GM12874 (cell line): ENCODE data around the gene JAKMIP1.

Experiments used
- CTCF ChIP-seq: IDR thresholded peaks from 2 replicates; pipeline ENCODE4 v1.5.1; 2011; ENCODE audit warnings: low read depth, mild to moderate bottlenecking, control low read depth, low read length, moderate library complexity; ENCODE audit not compliant: insufficient read depth

The JAKMIP1 gene

DNA sequence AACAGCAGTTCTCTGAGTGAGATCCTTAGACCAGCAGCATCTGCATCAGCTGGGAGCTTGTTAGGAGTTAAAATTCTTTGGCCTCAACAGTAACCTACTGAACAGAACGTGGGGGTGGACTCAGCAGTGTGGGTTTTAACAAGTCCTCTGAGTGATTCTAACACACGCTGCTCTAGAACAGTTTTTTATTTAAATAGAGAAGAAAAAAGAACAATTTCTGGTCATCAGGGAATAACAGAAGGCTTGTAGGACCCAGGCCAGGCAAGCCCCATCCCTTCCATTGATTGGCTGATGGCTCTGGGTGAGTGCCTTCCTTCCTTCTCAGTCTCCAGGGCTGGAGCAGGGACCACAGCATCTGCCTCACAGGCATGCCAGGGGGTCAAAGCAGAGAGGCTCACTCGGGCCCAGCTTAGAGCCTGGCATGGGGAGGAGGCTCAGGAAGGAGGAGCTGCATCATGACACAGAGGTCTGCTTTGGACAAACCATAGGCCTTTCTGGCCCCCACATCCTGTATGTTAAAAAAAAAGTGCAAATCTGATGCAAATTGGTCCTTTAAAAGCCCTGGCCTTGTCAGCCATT lies 56.7 kb downstream of the JAKMIP1 start:
- TF ChIP-seq CTCF: no peak

GRCh38 chr4:6142935-6143602 lies 57.3 kb downstream of the JAKMIP1 start:
- TF ChIP-seq CTCF: no peak

DNA sequence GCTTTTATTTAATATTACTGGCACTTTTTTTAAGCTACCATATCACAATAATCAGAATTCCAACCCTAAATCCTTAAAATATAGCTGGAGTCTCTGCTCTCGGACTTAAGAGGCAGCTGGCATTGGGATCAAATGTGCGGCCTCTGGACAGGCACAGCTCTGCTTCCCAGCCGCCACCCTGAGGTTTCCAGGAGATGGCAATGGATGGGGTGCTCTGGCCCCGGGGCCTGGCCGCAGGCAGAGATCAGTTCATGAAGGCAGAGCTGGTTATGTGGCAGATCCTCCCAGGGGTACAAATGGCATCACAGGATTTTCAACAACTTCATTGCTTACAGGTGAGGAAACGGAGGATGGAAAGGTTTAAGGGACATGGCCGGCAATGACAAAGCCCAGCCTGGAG lies 57.8 kb downstream of the JAKMIP1 start:
- TF ChIP-seq CTCF: no peak

GRCh38 chr4:6141554-6141953 lies 58.8 kb downstream of the JAKMIP1 start:
- no peak for TF ChIP-seq CTCF

GRCh38 chr4:6137747-6138135 lies 62.6 kb downstream of the JAKMIP1 start:
- no peak for TF ChIP-seq CTCF

DNA sequence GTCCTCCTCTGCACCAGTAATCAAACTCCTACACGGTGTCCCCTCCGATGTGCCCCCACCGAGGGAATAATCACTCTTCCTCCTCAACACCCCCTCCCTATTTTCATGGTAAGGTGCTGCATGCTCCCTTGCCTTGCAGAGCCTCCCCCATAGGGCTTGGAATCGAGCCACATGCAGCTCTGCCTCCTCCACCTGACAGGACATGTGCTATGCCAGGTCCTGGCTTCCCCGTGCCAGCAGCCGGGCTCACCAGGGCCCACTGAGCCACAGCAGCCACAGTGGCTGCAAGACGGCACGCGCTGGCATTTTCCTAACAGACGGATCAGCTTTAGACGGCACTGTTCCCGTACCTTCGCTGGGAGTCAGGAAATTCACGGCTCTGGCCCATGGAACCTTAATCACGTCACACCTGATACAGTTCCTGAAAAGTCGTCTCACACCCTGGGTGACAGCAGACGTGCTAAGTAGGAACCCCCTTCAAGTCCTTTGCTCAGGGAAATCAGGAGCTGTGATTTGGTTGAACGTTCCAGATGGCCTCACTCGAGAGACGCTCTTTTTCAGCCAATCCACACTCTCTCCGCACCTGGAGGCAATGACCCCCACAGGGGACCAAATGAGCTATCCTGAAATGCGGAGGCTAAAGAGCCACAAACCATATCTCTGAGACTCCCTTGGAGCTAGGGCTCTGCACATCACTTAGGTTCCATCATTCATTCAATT lies 63.2 kb downstream of the JAKMIP1 start:
- no peak for TF ChIP-seq CTCF

DNA sequence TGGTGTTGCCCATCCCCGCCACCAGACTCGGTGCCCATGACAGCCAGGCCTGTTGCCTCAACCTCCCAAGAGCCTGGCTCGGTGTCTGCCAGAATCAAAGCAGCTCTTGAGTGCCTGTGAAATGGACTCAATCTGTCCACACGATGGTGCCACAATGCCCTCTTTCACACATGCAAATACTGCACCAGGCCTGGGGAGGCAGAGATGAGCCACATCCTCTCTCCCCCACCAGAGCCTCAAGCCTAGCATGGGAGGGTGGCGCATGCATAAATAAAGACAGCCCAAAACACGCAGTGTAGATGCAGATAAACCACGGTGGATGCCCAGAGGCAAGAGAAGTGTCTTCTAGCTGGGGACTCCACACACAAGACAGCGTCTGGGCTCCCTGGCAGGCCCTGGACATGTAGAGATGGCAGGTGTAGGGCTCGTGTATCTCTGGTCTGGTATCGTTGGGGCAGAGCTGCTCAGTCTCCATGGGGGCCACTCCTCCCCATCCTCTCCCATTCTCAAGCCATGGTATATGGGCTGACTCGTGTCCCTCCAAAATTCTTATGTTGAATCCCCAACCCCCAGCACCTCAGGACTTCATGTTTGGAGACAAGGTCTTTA lies 65.6 kb downstream of the JAKMIP1 start:
- peak; percentile 66 for TF ChIP-seq CTCF
